HG02798 (cell line): ENCODE measurements around the gene LRRC18.

Source experiments
- ATAC-seq: cut with Tn5 transposase; IDR thresholded peaks from one replicate; pipeline ENCODE4 v1.9.1; 2021; ENCODE audit warnings: mild to moderate bottlenecking; ENCODE audit not compliant: unreplicated experiment, poor library complexity

Gene LRRC18

DNA sequence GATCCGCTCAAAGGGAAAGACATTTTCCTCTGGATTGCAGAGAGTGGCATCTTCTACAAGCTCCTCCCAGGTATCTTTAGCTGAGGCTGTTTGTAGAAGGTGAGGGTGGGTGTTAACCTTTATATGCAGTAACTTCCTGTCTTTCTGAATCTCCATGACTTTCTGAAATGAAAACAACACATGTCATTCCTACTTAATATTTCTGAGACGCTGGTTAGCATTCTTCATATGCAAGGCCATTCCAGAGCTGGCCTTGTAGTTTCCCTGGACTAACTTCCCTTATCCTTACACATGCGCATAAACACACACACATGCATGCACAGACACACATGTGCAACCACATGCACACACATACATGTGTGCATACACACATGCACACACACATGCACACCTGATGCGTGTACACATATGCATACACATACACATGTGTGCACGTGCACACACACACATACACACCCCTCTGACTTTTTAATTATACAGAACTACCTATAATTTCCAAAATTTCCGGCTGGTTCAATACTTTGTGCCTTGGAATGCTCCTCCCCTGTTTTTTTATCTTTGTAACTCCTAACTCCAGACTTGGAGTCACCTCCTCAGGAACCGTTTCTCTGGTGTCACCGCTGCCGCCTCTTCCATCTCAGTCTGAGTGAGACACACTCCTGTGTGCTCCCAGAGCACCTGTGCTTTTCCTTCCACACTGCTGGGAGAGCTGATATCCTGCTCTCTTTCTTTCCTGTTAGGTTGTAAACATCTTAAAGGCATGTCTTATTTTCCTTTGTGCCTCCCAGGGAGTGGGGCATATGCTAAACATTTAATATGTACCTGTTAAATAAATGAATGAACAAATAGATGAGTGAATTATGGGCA is 55.2 kb downstream of the LRRC18 start:
- ATAC-seq, result no peak

DNA sequence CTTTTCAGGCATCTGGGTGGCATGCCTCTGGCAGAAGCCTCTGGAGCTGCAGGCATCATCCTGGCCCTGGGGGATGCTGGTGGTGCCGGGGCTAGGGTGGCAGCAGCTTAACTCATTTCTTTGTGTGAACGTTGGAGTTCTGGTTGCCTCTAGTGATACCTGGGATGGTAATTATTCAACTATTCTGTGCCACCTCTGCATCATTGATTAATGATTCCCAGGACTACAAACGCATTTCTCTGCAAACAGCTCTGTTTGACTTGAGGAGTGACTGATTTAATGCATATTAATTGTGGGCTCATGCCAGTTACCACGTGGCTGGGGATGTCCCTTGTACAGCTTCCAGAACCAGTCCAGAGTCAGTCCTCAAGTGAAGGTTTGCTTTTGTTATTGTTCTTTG is 55.9 kb downstream of the LRRC18 start:
- ATAC-seq, result no peak

DNA sequence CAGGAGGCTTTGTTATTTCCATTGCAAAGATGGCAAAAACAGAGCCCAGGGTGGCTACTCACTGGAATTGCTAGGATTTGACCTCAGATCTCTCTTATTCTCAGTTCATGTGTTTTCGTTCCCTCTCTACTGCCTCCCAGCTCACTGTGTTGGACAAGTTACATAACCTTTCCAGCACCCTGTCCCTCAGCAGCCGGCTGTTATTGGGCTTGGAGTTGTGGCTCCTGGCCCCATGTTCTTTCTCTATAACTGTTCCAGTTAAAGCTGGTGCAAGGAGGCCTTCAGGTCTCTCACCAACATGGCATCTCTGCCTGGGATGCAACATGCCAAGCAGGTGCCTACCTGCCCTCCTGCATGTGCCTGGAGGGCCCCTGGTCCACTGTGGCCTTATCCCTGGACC is 56.8 kb downstream of the LRRC18 start:
- ATAC-seq, result no peak

DNA sequence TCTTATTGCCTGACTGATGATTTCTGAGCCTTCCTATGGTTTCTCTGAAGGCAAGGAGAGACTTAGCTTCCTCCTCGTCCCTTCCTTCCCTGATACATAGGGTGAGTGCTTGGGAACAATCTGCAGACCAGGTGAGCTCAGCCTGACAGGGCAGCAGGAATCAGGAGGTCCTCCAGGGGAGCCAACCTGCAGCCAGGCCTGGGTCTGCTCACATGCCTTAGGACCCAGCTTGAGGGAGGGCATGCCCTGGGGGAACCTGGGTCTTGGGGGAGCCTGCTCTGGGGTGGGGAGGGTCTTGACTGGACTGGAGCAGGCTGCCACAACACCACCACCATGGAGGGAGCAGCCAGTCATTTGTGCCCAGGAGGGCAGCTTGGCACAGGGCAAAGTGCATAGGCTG is 57.7 kb downstream of the LRRC18 start:
- no peak for ATAC-seq

DNA sequence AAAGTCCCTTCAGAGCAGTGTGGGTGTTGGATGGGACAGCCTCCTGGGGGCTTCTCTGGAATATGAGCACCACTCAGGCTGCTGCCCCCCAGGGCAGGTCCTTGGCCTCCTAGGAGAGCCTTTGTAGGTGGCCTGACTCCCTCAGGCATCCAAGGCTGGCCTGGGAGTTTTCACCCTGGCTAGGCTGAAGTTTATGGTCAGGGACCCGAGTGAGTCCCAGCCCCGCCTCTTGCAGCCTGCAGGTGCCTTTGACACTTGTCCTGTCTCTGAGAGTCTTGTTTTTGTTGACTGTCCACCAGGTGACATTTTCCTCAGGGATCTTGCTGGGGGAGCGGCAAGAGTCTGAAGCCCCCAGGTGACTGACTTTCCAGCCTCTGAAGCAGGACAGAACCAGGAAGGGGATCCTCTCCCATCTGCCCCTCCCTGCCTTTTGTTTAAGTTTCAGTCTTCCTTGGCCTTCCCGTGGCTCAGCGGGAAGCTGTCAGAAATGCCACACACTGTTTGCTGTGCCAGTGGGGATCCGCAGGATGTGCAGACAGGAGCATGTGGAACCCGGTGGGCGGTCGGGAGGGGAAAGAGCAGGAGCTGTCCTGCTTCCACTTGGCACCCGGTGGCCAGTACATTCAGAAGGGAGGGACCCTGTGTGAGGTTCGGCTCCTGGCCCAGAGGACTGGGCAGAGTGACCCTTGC is 59.5 kb downstream of the LRRC18 start:
- no peak for ATAC-seq

DNA sequence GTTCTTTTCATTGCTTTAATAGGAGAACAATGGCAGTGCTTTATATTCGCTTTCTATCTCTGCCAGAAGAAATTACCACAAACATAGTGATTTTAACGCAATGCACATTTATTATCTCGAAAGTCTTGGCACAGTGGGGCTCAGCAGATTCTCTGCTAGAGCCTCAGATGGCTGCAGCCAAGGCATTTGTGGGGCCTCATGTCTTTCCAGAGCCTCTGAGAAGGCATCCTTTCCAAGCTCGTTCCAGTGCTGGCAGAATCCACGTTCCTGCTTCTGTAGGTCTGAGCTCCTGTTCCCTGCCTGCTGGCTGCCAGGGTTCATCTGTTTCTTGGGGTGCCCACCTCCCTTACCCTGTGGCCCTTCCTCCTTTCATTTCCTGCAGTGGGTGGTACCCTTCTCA is 60.2 kb downstream of the LRRC18 start:
- no peak for ATAC-seq

DNA sequence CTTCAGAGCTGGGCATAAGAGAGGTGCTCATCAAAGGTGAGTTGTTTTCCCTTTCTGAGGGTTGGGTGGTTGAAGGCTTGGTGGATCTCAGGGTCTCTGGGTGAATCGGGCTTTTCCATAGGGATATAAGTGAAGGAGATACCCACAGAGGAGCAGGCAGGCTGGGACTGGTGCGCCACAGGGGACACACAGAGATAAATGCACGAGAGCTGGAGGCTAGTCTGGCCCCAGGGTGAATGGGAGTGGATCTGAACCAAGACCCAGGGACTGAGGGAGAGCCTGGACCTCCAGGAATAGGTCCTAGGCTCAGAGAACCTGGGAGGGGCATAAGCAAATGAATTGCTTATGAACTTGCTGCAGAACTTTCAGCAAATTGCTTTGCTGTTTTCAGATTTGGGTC is 61.5 kb downstream of the LRRC18 start:
- ATAC-seq, result no peak

DNA sequence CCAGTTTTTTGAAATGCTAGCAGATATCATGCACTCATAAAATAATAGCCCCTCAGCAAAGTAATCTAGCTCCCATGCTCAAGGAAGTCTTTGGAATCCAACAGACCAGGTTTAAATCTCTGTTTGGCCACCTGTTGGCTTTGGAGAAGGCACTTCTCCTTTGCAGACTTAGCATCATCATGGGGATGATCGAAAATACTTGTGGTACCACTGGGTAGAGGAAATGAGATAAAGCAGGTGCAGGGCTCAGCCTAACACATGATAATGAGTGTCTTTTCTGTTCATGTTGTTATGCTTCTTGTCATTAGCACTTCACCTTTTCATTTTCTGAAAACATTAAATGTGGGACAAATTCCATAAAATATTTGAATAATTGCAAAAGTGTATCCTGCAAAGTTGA is 67.4 kb downstream of the LRRC18 start:
- no peak for ATAC-seq
